GM10266 (cell line): ENCODE measurements around the gene ZNF618.

Source experiments
- DNase-seq: peaks from one replicate; pipeline ENCODE4 v3.0.0; 2012; ENCODE audit errors: extremely low spot score
- TF ChIP-seq, protein P1 (sequence below): IDR thresholded peaks from 2 replicates; pipeline ENCODE4 v1.5.1; 2012; ENCODE audit warnings: mild to moderate bottlenecking, low read depth; ENCODE audit not compliant: control insufficient read depth, insufficient read depth; ENCODE audit errors: missing control alignments

Gene ZNF618

DNA sequence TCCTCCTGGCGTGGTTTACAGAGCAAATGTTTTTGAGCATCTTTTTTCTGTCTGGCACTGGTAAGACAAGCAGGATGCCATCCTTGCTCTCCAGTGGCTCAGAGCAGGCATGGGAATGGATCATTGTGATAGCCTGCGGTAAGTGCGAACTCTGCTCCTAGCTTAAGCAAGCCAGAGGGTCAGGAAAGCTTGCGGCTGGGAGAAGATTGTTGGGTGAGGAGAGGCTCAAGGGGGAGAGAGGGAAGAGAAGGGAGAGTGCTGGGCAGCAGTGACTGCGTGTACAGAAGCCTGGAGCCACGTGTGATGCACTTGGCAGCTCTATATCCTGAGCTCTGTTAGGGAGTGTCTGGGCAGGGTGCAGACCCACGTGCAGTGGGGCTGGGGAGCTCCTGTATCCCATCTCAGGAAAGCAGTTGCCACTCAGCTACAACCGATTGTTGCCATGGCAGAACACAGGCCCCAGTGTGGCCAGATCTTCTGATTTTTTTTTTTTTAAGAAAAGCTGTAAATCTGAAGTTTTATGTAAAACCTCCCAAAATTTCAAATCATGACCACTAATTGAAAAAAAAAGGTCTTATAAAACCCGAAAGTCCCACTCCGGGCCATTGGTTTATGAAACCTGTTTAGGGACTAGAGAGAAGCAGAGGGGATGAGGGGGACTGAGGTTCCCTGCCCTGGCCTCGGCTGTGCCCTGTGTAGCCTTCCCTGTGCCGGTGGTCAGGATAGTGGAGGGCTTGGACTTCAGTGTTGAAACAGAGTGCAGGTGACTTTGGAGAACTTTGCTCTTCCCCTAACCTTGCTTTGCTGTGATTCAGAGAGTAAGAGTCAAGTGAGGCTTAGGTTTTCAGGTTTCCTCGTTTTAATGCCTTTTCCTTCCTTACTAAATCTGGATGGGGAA, 67.3 kb downstream of the ZNF618 start:
- TF ChIP-seq, protein P1, sequence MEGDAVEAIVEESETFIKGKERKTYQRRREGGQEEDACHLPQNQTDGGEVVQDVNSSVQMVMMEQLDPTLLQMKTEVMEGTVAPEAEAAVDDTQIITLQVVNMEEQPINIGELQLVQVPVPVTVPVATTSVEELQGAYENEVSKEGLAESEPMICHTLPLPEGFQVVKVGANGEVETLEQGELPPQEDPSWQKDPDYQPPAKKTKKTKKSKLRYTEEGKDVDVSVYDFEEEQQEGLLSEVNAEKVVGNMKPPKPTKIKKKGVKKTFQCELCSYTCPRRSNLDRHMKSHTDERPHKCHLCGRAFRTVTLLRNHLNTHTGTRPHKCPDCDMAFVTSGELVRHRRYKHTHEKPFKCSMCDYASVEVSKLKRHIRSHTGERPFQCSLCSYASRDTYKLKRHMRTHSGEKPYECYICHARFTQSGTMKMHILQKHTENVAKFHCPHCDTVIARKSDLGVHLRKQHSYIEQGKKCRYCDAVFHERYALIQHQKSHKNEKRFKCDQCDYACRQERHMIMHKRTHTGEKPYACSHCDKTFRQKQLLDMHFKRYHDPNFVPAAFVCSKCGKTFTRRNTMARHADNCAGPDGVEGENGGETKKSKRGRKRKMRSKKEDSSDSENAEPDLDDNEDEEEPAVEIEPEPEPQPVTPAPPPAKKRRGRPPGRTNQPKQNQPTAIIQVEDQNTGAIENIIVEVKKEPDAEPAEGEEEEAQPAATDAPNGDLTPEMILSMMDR, result no peak

DNA sequence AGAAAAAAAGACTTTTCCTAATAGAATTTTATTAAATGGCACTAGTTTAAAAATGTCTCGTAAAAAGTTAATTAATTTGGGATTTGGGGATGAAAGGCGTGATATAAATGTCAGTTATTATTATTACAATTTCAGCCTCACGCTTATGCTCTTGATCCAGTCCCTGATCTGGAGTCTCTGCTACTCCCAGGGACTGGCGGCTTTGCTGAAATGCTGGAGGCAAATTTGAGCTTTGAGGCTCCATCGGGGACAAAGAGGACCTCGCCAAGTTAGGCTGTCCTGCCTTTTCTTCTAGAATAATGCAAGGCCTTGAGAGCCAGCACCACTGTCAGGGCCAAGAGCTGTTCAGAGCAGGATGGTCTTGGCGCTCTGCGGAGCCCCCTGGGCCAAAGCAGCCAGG, 69.7 kb downstream of the ZNF618 start:
- TF ChIP-seq, protein P1, result no peak
- no peak for DNase-seq

More for the DNA sequence above, 67.3 kb downstream of the ZNF618 start:
- DNase-seq, result no peak

DNA sequence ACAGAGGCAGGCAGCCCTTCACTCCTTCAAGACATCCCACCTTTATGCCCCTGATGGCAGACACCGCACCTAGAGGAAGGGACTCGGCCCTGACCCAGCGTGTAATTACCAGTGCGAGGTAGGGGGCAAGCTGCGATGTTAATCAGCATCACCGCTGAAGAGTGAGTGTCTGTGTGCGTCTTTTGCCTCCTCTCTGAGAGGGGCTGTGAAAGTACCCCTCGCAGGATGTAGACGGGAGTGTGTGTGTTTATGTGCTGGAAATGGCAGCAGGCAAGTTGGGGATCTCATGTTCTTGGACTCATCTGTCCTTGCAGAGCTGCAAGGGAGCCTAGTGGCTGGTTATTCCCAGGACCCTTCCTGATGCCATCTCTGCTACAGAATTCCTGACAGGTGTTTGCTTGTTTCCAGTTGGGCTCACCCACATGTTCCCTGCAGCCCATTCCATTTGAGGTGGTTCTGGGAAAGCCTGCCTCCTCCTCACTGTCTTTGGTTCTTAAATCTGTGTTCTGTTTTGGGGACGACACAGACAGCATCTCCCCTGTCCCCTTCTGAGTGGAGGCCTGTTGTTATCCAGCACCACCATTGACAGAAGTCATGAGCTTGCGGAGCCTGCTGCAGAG, 70.5 kb downstream of the ZNF618 start:
- TF ChIP-seq, protein P1, result no peak
- DNase-seq, result no peak

DNA sequence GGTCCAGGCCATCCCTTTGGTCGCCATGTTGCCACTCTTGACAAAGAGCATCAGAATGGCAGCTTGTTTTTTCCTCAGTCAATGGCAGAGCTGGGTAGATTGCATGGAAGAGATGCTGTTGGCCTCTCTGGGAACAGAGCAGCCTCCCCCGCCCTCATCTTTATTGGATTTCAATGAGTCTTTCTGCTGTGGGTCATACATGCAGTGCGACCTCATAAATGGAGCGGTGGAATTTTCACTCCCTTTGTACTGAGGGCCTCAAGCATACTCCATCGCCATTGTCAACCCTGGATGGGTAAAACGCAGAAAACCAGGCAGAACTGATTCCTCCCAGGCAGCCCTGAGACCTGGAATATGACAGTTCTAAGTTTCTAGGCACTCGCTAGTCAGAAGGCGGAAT, 71.8 kb downstream of the ZNF618 start:
- no peak for DNase-seq
- TF ChIP-seq, protein P1, result no peak

DNA sequence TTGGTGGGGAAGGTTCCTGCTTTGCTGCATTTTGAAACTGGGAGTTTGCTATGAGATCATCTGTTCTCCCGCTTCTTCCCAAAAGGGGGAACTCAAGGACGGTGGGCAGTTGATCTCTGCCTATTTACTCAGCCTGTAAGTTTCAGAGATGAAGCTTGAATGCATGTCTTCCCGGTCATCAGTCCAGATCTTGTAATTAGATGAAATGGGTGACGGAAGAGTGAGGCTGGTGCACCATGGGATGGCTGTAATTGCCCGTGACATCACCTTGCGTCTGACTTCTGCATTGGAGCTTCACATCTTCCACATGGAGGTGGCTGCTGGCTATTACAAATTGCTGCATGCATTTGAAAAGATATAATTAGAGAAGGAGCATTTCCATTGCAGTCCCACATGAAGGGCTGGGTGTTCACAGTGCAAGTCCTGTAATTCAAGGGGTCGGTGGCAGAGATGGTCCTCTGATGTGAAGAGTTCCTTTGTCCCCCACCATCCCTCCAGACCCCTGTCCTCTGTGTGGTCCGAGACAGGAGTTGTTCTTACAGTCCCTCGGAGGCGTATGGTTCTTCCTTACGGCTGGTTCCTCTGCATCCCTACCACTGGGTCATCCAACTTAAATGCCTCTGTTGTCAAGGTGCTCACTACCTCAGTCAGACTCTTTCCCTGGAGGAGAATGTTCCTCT, 72.9 kb downstream of the ZNF618 start:
- TF ChIP-seq, protein P1, result no peak
- no peak for DNase-seq

DNA sequence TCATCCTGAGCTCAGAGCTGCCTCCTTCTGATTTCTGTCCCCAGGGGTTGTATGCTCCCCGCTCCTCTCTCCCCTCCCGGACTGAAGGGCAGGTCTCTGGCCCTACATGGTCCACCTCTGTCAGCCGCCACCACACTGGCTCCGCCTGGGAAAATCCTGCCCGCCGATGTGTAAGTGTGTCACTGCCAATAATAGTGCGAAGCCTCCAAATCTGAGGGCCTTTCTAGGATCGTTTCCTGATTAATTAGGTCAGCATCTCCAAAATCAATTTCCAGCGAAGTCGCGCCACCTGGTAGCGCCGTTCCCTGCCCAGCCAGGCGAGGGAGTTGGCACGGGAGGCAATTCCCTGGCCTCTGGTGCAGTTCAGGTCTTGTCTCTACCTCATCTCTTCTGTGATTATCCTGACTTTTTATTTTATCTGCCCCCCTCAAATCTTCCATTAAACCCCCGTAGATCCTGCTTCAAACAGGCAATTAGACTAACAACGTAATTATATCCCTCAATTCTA, 73.5 kb downstream of the ZNF618 start:
- TF ChIP-seq, protein P1, result no peak
- DNase-seq, result no peak
